ENCODE measurements around the gene ROM1.

DNA sequence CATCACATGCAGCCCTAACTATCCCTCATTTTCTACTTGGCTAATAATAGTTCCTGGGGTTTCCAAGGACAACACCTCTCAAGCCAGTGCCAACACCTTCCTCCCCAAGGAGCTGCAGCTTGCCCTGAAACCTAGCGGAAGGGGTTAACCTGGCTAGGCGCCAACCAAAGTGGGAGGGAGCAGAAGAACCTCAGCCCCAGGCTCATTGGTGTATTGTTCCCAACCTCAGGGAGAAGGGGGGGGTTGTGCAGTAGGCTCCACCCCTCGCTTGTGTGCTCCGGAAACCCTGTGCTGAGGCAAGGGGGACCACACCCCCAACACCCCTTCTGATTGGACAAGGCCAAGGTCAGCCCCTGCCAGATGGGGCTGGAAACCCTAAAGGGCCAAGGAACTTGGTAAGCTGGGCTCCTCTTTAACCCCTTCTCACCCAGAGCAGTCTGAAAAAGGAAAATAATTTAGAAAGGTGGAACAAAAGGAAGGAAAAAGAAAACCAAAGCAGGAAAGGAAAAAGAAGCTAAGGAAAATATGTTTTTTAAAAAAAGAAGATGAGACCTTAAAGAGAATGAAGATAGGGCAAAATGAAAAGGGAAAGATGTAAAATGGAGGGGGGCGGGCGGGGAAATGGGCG, 13.9 kb upstream of the ROM1 start:
- TF ChIP-seq POLR2AphosphoS5 (IDR thresholded peaks at IDR 0.05; ENCODE audit: borderline replicate concordance, low read depth, low read length) (peak; percentile 35; the same call in 1 of the 2 replicates), FOXP2 (optimal IDR thresholded peaks at IDR 0.05; ENCODE audit: control extremely low read depth, extremely low read length, insufficient read depth) (peak; percentile 91), EZH2 (IDR thresholded peaks at IDR 0.05) (no peak)
